Measurements from ENCODE around the gene LHFPL6. TPM values are rescaled to one million over a fixed set of nuclear protein-coding genes. Genes with fewer than 3 reads are reported as not detected.

The LHFPL6 gene
- total and polyA plus RNA-seq, 10 of the 15 experiments (the other 5 are each of a cell fraction or from before 2014, with no cell fraction given) = 0.11 to 4.6 (median 0.41) TPM

DNA sequence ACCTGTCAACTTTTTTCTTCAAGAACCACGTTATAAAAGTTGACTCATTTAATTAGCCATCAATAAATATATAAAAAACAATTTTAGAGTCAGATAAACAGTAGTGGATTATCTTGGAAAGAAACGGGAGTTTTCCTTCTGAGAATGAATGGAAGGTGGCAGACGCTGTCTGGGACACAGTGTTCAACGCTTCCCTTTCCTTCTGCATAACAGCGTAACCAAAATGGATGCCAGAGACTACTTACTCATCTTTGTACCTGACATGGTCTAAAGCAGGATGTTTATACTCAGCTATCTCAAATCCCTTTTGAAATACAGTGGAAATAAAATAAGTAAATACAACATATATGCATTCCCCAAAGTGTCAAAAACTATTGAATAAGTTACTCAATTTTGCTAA, 195.2 kb downstream of the LHFPL6 start (continued):
- TF ChIP-seq, protein P1, sequence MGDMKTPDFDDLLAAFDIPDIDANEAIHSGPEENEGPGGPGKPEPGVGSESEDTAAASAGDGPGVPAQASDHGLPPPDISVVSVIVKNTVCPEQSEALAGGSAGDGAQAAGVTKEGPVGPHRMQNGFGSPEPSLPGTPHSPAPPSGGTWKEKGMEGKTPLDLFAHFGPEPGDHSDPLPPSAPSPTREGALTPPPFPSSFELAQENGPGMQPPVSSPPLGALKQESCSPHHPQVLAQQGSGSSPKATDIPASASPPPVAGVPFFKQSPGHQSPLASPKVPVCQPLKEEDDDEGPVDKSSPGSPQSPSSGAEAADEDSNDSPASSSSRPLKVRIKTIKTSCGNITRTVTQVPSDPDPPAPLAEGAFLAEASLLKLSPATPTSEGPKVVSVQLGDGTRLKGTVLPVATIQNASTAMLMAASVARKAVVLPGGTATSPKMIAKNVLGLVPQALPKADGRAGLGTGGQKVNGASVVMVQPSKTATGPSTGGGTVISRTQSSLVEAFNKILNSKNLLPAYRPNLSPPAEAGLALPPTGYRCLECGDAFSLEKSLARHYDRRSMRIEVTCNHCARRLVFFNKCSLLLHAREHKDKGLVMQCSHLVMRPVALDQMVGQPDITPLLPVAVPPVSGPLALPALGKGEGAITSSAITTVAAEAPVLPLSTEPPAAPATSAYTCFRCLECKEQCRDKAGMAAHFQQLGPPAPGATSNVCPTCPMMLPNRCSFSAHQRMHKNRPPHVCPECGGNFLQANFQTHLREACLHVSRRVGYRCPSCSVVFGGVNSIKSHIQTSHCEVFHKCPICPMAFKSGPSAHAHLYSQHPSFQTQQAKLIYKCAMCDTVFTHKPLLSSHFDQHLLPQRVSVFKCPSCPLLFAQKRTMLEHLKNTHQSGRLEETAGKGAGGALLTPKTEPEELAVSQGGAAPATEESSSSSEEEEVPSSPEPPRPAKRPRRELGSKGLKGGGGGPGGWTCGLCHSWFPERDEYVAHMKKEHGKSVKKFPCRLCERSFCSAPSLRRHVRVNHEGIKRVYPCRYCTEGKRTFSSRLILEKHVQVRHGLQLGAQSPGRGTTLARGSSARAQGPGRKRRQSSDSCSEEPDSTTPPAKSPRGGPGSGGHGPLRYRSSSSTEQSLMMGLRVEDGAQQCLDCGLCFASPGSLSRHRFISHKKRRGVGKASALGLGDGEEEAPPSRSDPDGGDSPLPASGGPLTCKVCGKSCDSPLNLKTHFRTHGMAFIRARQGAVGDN (IDR thresholded peaks at IDR 0.05) = no peak
- TF ChIP-seq ETV6 (conservative IDR thresholded peaks at IDR 0.05 in 1 of 2, IDR thresholded peaks at IDR 0.05 in 1 of 2; ENCODE audit: borderline replicate concordance in 1 of 2, low read depth in 1 of 2) = no peak
- TF ChIP-seq, protein P2, sequence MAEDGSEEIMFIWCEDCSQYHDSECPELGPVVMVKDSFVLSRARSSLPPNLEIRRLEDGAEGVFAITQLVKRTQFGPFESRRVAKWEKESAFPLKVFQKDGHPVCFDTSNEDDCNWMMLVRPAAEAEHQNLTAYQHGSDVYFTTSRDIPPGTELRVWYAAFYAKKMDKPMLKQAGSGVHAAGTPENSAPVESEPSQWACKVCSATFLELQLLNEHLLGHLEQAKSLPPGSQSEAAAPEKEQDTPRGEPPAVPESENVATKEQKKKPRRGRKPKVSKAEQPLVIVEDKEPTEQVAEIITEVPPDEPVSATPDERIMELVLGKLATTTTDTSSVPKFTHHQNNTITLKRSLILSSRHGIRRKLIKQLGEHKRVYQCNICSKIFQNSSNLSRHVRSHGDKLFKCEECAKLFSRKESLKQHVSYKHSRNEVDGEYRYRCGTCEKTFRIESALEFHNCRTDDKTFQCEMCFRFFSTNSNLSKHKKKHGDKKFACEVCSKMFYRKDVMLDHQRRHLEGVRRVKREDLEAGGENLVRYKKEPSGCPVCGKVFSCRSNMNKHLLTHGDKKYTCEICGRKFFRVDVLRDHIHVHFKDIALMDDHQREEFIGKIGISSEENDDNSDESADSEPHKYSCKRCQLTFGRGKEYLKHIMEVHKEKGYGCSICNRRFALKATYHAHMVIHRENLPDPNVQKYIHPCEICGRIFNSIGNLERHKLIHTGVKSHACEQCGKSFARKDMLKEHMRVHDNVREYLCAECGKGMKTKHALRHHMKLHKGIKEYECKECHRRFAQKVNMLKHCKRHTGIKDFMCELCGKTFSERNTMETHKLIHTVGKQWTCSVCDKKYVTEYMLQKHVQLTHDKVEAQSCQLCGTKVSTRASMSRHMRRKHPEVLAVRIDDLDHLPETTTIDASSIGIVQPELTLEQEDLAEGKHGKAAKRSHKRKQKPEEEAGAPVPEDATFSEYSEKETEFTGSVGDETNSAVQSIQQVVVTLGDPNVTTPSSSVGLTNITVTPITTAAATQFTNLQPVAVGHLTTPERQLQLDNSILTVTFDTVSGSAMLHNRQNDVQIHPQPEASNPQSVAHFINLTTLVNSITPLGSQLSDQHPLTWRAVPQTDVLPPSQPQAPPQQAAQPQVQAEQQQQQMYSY (CRISPR knock-in tag; IDR thresholded peaks at IDR 0.05) = no peak
- no peak for TF ChIP-seq TARDBP (IDR thresholded peaks at IDR 0.05; ENCODE audit: borderline replicate concordance)
- no peak for TF ChIP-seq BRCA1 (IDR thresholded peaks at IDR 0.05; ENCODE audit: low read depth, low read length)
